GM23248 (cell line): ENCODE measurements around the gene ZSCAN25. TPM values are rescaled to one million over a fixed set of nuclear protein-coding genes. Genes with fewer than 3 reads are reported as not detected.
A peak's percentile ranks its signal among the peaks of the same experiment; 100 is the strongest.

Experiments used
- DNase-seq: peaks from one replicate; pipeline ENCODE4 v3.0.0-alpha.2; 2015
- H2AFZ ChIP-seq: fragments of 200-600 bp; sonication (generic); 2 replicates; pipeline ENCODE4 v1.6.1; 2016; ENCODE audit warnings: antibody characterized with exemption
- H3F3A ChIP-seq: fragments of 200-600 bp; sonication (generic); 2 replicates; pipeline ENCODE4 v1.6.1; 2016; ENCODE audit warnings: mild to moderate bottlenecking, antibody characterized with exemption, mixed run types; ENCODE audit not compliant: insufficient read depth
- H3K27ac ChIP-seq: fragments of 200-600 bp; sonication (generic); 2 replicates; pipeline ENCODE4 v1.5.1; 2016; ENCODE audit warnings: mild to moderate bottlenecking
- H3K27me3 ChIP-seq: fragments of 200-600 bp; sonication (generic); replicated peaks from 2 replicates; pipeline ENCODE4 v1.6.1; 2016; ENCODE audit warnings: mild to moderate bottlenecking; ENCODE audit not compliant: insufficient read depth
- H3K36me3 ChIP-seq: fragments of 200-600 bp; sonication (generic); 2 replicates; pipeline ENCODE4 v1.6.1; 2016; ENCODE audit warnings: low read depth, mild to moderate bottlenecking
- H3K4me1 ChIP-seq: fragments of 200-600 bp; sonication (generic); 2 replicates; pipeline ENCODE4 v1.6.1; 2016; ENCODE audit warnings: mild to moderate bottlenecking; ENCODE audit not compliant: insufficient read depth
- H3K4me2 ChIP-seq: fragments of 200-600 bp; sonication (generic); one replicate; pipeline ENCODE4 v1.6.1; 2016; ENCODE audit warnings: mild to moderate bottlenecking; ENCODE audit not compliant: unreplicated experiment
- H3K4me3 ChIP-seq: fragments of 200-600 bp; sonication (generic); 2 replicates; pipeline ENCODE4 v1.5.1; 2016; ENCODE audit warnings: mild to moderate bottlenecking
- H3K79me2 ChIP-seq: fragments of 200-600 bp; sonication (generic); 2 replicates; pipeline ENCODE4 v1.6.1; 2016; ENCODE audit warnings: mild to moderate bottlenecking; ENCODE audit not compliant: insufficient read depth
- H3K9ac ChIP-seq: fragments of 200-600 bp; sonication (generic); 2 replicates; pipeline ENCODE4 v1.6.1; 2016; ENCODE audit warnings: mild to moderate bottlenecking
- H3K9me2 ChIP-seq: fragments of 200-600 bp; sonication (generic); 2 replicates; pipeline ENCODE4 v1.6.1; 2016; ENCODE audit warnings: mixed run types, mild to moderate bottlenecking, moderate library complexity; ENCODE audit not compliant: insufficient read depth
- H3K9me3 ChIP-seq: fragments of 200-600 bp; sonication (generic); one replicate; pipeline ENCODE4 v1.6.1; 2017; ENCODE audit warnings: low read depth
- H4K20me1 ChIP-seq: fragments of 200-600 bp; sonication (generic); 2 replicates; pipeline ENCODE4 v1.6.0; 2016; ENCODE audit not compliant: insufficient read depth
- EZH2 ChIP-seq: fragments of 200-600 bp; sonication (generic); IDR thresholded peaks from 2 replicates; pipeline ENCODE4 v1.6.1; 2018; ENCODE audit warnings: antibody characterized with exemption, mild to moderate bottlenecking; ENCODE audit not compliant: insufficient read depth, poor library complexity, severe bottlenecking
- EZH2phosphoT487 ChIP-seq: fragments of 200-600 bp; sonication (generic); IDR thresholded peaks from 2 replicates; pipeline ENCODE4 v1.6.1; 2018; ENCODE audit warnings: antibody characterized with exemption, moderate library complexity, mild to moderate bottlenecking, low read depth; ENCODE audit not compliant: insufficient read depth
- WGBS, 2 experiments: methylation state at CpG; one replicate each; pipeline ENCODE4 v1.1.6; 2015 to 2017; ENCODE audit warnings: low lambda C conversion rate in 2 of 2, low coverage in 1 of 2; ENCODE audit errors: missing lambda C conversion rate in 2 of 2; 5-methylcytosine and 5-hydroxymethylcytosine counted together
- in situ Hi-C: fragments of 300-500 bp; cut with MboI; formaldehyde crosslinking; loops from 2 replicates; pipeline ENCODE4 v1.15.0; 2020
- polyA plus RNA-seq: library from polyadenylated mRNA; unstranded; fragments of >200 nt; fragmentation: Nextera tagmentation; extraction: Ambion mirVana; gene quantifications from 2 replicates; pipeline ENCODE4 v1.2.1, GENCODE V29; 2016
- total RNA-seq: library from RNA; depleted of rRNA; stranded (reverse); fragments of >200 nt; shearing (Covaris generic); gene quantifications from 2 replicates; pipeline ENCODE4 v1.2.3, GENCODE V29; 2014

ZSCAN25 gene
- total and polyA plus RNA-seq, 2 experiments from 2014 or later = 6.5 to 7.2 TPM

GRCh38 chr7:99619571-99620130 is 2.9 kb downstream of the ZSCAN25 start:
- H3K36me3 ChIP-seq = peaks cover 45% of the 10 kb centered on the region
- 0 out of 2 replicates have a peak overlapping the region, but pooled peaks have one; percentile 2 for H3K9ac ChIP-seq
- H3K79me2 ChIP-seq = peaks cover 48% of the 10 kb centered on the region
- TF ChIP-seq EZH2phosphoT487 (no peak), EZH2 (no peak)
- peak overlapping the region; percentile 68 for H3K27ac ChIP-seq
- peaks cover 21% of the 10 kb centered on the region for H3K4me1 ChIP-seq
- H2AFZ ChIP-seq = no peak overlapping the region
- WGBS, 2 experiments = 98 to 99% methylated on average over 18 of the region's 18 CpGs
- no peak for DNase-seq
- peak overlapping the region; percentile 85 for H3K4me2 ChIP-seq
- H3F3A ChIP-seq = peaks cover 25% of the 10 kb centered on the region
- H3K27me3 ChIP-seq = no peaks in the 10 kb centered on the region
- no peak overlapping the region for H3K4me3 ChIP-seq
- no peaks in the 10 kb centered on the region for H3K9me2 ChIP-seq
- H3K9me3 ChIP-seq = no peaks in the 10 kb centered on the region
- H4K20me1 ChIP-seq = no peaks in the 10 kb centered on the region
- in situ Hi-C loops = no loop called here

GRCh38 chr7:99621271-99621670 is 4.5 kb downstream of the ZSCAN25 start:
- 97 to 98% methylated on average over 5 of the region's 5 CpGs for WGBS, 2 experiments
- H3K27ac ChIP-seq = no peak overlapping the region

DNA sequence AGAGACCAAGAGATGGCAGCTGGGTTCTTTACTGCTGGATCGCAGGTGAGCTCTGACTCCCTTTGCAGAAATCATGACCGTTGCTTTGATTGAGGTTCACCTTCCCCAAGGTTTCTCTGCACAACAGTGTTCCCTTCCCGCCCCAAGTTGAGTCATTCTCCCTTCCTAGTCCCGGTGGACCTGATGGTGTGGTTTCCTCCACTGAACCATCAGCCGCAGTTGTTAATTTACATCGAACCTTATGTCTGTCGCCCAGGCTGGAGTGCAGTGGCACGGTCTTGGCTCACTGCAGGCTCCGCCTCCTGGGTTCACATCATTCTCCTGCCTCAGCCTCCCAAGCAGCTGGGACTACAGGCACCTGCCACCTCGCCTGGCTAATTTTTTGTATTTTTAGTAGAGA is 5.8 kb downstream of the ZSCAN25 start:
- H3K4me3 ChIP-seq = no peak overlapping the region
- peaks cover 35% of the 10 kb centered on the region for H3K79me2 ChIP-seq
- H3K4me1 ChIP-seq = peaks cover 18% of the 10 kb centered on the region
- no peak overlapping the region for H3K27ac ChIP-seq
- H3K4me2 ChIP-seq = no peak overlapping the region
- peaks cover 56% of the 10 kb centered on the region for H3K36me3 ChIP-seq
- H3K9me3 ChIP-seq = no peaks in the 10 kb centered on the region
- H3K27me3 ChIP-seq = no peaks in the 10 kb centered on the region
- H4K20me1 ChIP-seq = no peaks in the 10 kb centered on the region
- TF ChIP-seq EZH2phosphoT487 (no peak), EZH2 (no peak)
- WGBS, 2 experiments = 96 to 97% methylated on average over 10 of the region's 10 CpGs
- in situ Hi-C loops = no loop called here
- H2AFZ ChIP-seq = no peak overlapping the region
- DNase-seq = no peak
- H3F3A ChIP-seq = peaks cover 21% of the 10 kb centered on the region
- H3K9ac ChIP-seq = no peak overlapping the region
- H3K9me2 ChIP-seq = no peaks in the 10 kb centered on the region

More at GRCh38 chr7:99621271-99621670, 4.5 kb downstream of the ZSCAN25 start:
- Histone ChIP-seq H3K4me3 (no peak overlapping the region), H3K4me1 (peaks cover 21% of the 10 kb centered on the region), H4K20me1 (no peaks in the 10 kb centered on the region), H3K9me3 (no peaks in the 10 kb centered on the region), H3K4me2 (no peak overlapping the region), H3K36me3 (peaks cover 45% of the 10 kb centered on the region), H3K27me3 (no peaks in the 10 kb centered on the region), H2AFZ (no peak overlapping the region), H3K9me2 (no peaks in the 10 kb centered on the region), H3K9ac (no peak overlapping the region), H3K79me2 (peaks cover 47% of the 10 kb centered on the region), H3F3A (peaks cover 25% of the 10 kb centered on the region)
- no peak for DNase-seq
- TF ChIP-seq EZH2 (no peak), EZH2phosphoT487 (no peak)
- in situ Hi-C loops = no loop called here

DNA sequence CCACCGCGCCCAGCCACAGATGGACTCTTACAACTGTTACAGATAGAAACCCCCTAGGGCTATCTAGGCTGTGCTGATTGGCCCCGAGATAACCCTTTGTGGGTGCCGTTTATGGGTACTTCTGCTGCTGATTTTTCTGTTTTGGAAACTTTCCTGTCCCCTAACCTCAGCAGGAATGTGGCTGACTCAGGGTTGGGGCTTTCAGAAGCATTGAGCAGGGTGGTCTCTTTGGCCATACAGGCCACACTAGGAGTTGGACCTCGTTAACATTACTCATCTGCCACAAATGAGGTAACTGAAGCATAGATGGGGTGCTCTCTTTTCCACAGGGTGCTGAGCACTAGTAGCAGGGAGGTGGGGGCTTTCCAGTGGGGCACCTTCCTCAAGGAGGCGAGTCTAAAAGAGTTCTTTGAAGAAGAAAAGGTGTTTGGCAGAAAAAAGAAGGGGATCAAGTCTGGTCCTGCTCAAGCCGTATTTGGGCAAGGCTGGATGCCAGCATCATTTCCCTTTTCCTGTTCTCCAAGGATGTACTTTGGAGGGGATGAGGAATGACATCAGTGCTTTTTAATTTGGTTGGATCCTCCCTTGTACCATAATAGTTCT is 6.4 kb downstream of the ZSCAN25 start:
- peaks cover 14% of the 10 kb centered on the region for H3K4me1 ChIP-seq

More for the DNA sequence above, 6.4 kb downstream of the ZSCAN25 start:
- Histone ChIP-seq H3K36me3 (peaks cover 62% of the 10 kb centered on the region), H3K4me3 (no peak overlapping the region), H3K9me3 (no peaks in the 10 kb centered on the region), H3K9me2 (no peaks in the 10 kb centered on the region), H3K4me2 (no peak overlapping the region), H3K79me2 (peaks cover 31% of the 10 kb centered on the region), H3F3A (peaks cover 16% of the 10 kb centered on the region), H3K9ac (no peak overlapping the region), H2AFZ (no peak overlapping the region), H4K20me1 (no peaks in the 10 kb centered on the region), H3K27ac (no peak overlapping the region), H3K27me3 (no peaks in the 10 kb centered on the region)
- in situ Hi-C loops = no loop called here
- no peak for TF ChIP-seq EZH2
- no peak for TF ChIP-seq EZH2phosphoT487
- WGBS, 2 experiments = 90 to 91% methylated on average over 7 of the region's 7 CpGs
- no peak for DNase-seq
